Left ventricle myocardium inferior (tissue), 1 donor: Measurements from ENCODE around the gene MAN1C1. TPM values are rescaled to one million over a fixed set of nuclear protein-coding genes. Genes with fewer than 3 reads are reported as not detected.

Experiments used
- DNase-seq: peaks from one replicate; pipeline ENCODE4 v3.0.0-alpha.2; 2020
- H3K27ac ChIP-seq: fragments of 200-600 bp; replicated peaks from 2 replicates; pipeline ENCODE4 v1.8.0; 2021
- H3K27me3 ChIP-seq: fragments of 200-600 bp; 2 replicates; pipeline ENCODE4 v1.8.0; 2021; ENCODE audit warnings: low read depth
- H3K36me3 ChIP-seq: fragments of 200-600 bp; 2 replicates; pipeline ENCODE4 v1.8.0; 2021
- H3K4me1 ChIP-seq: fragments of 200-600 bp; 2 replicates; pipeline ENCODE4 v1.8.0; 2021
- H3K4me3 ChIP-seq: fragments of 200-600 bp; 2 replicates; pipeline ENCODE4 v1.8.0; 2021; ENCODE audit warnings: mild to moderate bottlenecking, moderate library complexity
- H3K9me3 ChIP-seq: fragments of 200-600 bp; replicated peaks from 2 replicates; pipeline ENCODE4 v1.8.0; 2021
- intact Hi-C: fragments of 100-400 bp; cut with micrococcal nuclease; formaldehyde crosslinking; loops from one replicate; pipeline ENCODE4 v1.11.0; 2022
- total RNA-seq: library from RNA; stranded (reverse); fragmentation: NEBNext Ultra II Directional; extraction: Animal tissue kit (Norgen Biotek cat#: 25700); gene quantifications from one replicate; pipeline ENCODE4 v1.2.1, GENCODE V29; 2021
- TF ChIP-seq, protein P1 (sequence below): fragments of 200-600 bp; IDR thresholded peaks from 2 replicates; pipeline ENCODE4 v1.8.0; 2021; ENCODE audit warnings: antibody characterized with exemption, mild to moderate bottlenecking, borderline replicate concordance
- donor health status: DM: no; HTN: yes; CAD: no; lungs with severe emphysema.

Gene MAN1C1
- total RNA-seq, 1 donor from 2014 or later: 18.0 TPM

DNA sequence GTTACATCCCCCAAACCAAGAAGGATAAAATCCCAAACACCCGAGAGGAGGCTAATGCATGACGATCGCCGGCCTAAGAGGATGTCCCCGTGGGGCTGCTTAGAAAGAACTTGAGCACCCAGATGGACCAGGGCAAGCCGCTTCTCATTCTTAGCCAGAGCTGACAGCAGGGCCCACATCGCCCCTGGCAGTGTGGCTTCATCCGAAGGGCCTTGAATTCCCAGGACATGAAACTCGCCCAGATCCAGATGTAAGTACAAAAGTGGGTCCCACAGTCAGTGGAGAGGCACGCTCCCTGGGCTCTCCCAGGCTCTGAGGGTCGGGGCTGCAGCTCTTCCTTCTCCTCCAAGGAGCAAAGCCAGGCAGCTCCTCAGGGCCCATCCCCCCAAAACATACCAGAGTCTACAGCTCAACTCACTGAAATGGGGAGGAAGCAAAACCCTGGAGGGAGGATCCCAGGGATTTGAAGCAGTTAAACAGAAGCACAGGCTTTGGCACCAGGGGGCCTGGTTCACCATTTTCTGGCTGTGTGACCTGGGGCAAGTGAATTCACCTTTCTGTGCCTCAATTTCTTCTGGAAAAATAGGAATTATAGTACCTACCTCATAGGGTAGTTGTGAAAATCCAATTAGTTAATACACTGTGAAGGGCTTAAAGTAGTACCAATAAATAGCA is 85.6 kb downstream of the MAN1C1 start:
- no peaks in the 10 kb centered on the region for H3K27me3 ChIP-seq
- TF ChIP-seq, protein P1, sequence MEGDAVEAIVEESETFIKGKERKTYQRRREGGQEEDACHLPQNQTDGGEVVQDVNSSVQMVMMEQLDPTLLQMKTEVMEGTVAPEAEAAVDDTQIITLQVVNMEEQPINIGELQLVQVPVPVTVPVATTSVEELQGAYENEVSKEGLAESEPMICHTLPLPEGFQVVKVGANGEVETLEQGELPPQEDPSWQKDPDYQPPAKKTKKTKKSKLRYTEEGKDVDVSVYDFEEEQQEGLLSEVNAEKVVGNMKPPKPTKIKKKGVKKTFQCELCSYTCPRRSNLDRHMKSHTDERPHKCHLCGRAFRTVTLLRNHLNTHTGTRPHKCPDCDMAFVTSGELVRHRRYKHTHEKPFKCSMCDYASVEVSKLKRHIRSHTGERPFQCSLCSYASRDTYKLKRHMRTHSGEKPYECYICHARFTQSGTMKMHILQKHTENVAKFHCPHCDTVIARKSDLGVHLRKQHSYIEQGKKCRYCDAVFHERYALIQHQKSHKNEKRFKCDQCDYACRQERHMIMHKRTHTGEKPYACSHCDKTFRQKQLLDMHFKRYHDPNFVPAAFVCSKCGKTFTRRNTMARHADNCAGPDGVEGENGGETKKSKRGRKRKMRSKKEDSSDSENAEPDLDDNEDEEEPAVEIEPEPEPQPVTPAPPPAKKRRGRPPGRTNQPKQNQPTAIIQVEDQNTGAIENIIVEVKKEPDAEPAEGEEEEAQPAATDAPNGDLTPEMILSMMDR: no peak
- no peaks in the 10 kb centered on the region for H3K9me3 ChIP-seq
- H3K4me3 ChIP-seq: no peak overlapping the region
- DNase-seq: no peak
- intact Hi-C loops: no loop called here
- no peaks in the 10 kb centered on the region for H3K36me3 ChIP-seq
- H3K4me1 ChIP-seq: peaks cover 98% of the 10 kb centered on the region
- peak overlapping the region; percentile 96 for H3K27ac ChIP-seq

DNA sequence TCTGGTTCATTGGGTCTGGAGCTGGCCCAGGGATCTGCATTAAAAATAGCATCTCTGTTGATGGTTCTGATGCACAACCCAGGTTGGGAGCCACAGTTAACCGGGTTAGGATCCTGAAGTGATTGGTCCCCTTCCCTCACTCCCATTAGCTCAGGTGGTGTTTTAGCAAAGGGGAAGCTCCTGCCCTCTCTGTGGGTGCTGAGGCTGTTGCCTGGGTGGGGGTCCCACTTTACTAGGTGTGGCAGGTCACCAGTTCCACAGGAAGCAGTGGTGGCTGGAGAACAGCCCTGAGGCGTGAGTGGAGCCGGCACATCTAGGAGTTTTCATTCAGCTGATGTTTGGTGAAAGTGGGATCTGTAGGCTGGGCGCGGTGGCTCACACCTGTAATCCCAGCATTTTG is 86.5 kb downstream of the MAN1C1 start:
- Histone ChIP-seq H3K4me3 (no peak overlapping the region), H3K4me1 (peaks cover 98% of the 10 kb centered on the region), H3K36me3 (no peaks in the 10 kb centered on the region), H3K27me3 (no peaks in the 10 kb centered on the region), H3K9me3 (no peaks in the 10 kb centered on the region), H3K27ac (peak overlapping the region; percentile 96)
- TF ChIP-seq, protein P1: no peak
- intact Hi-C loops: no loop called here
- no peak for DNase-seq

DNA sequence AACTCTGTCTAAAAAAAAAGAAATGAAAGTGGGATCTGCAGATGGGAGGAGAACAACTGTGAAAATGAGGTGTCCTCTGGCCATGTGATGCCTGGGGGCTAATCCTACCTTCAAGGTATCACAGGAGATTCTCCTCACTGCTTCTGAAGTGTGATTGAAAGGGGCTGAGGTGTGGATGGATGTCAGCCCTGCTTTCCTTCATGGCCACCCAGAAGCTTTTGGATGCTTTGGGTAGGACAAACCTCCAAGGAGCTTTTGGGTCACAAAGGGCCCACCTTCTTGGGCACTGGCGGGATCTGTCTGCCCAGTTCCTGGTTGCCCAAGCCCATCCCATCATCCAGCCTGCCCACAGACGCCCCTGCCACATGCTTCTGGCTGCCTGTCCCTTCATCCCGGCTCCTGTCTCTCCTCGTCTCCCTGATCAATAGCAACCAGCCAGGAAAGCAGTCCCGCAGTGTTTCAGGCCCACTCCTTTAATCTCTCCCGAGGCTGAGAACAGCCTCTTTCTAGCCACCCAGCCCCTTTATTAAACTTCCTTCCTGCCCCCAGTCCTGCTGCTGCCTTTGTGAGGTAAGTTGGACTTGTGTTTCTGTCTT is 87.2 kb downstream of the MAN1C1 start:
- H3K36me3 ChIP-seq: no peaks in the 10 kb centered on the region
- TF ChIP-seq, protein P1: no peak
- H3K4me3 ChIP-seq: no peak overlapping the region
- peak overlapping the region; percentile 96 for H3K27ac ChIP-seq
- H3K27me3 ChIP-seq: no peaks in the 10 kb centered on the region
- DNase-seq: no peak
- no peaks in the 10 kb centered on the region for H3K9me3 ChIP-seq
- intact Hi-C loops: no loop called here
- peaks cover 98% of the 10 kb centered on the region for H3K4me1 ChIP-seq

DNA sequence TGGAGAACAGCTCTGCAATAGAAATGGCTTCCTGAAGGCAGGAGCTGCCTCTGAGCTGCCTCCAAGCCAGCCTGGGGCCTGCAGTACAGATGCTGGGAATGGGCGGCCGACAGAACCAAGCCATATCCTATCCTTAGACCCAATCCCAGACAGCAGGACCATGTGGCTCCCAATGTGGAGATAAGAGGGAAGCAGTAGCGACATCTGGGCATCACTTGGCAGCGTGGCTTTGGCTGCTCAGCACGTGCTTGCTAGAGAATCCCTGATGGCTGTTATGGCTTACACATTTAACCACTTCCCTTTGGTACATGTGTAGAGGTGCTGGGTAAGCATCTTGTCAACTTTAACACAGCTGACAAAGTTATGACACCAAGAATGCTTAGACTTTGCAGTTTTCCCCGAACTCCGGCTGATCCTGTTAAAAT is 87.7 kb downstream of the MAN1C1 start:
- DNase-seq: peak; percentile 36
- Histone ChIP-seq H3K27me3 (no peaks in the 10 kb centered on the region), H3K9me3 (no peaks in the 10 kb centered on the region), H3K36me3 (no peaks in the 10 kb centered on the region), H3K4me3 (no peak overlapping the region), H3K4me1 (peaks cover 98% of the 10 kb centered on the region), H3K27ac (peak overlapping the region; percentile 96)
- intact Hi-C loops: no loop called here
- TF ChIP-seq, protein P1: no peak

DNA sequence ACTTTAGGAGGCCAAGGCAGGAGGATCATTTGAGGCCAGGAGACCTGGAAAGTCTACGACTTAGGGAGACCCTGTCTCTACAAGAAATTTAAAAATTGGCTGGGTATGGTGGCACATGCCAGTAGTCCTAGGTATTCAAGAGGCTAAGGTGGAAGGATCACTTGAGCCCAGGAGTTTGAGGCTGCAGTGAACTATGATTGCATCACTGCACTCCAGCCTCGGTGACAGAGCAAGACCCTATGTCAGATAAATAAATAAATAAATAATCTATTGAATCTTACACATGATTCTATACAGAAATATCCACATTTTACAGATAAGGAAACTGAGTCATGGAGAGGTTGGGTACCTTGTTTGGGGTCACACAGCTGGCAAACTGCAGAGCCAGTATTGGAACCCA is 89.1 kb downstream of the MAN1C1 start:
- intact Hi-C loops: no loop called here
- TF ChIP-seq, protein P1: no peak
- no peak for DNase-seq
- Histone ChIP-seq H3K27ac (peak overlapping the region; percentile 58), H3K4me3 (no peak overlapping the region), H3K4me1 (peaks cover 85% of the 10 kb centered on the region), H3K9me3 (no peaks in the 10 kb centered on the region), H3K36me3 (no peaks in the 10 kb centered on the region), H3K27me3 (no peaks in the 10 kb centered on the region)
